Measurements from ENCODE around the gene MAP1B. TPM values are rescaled to one million over a fixed set of nuclear protein-coding genes. Genes with fewer than 3 reads are reported as not detected.

The MAP1B gene
- total and polyA plus RNA-seq, 9 of the 15 experiments (the other 6 are each of a cell fraction or from before 2014, with no cell fraction given) = 5.2 to 66.1 (median 17.3) TPM

DNA sequence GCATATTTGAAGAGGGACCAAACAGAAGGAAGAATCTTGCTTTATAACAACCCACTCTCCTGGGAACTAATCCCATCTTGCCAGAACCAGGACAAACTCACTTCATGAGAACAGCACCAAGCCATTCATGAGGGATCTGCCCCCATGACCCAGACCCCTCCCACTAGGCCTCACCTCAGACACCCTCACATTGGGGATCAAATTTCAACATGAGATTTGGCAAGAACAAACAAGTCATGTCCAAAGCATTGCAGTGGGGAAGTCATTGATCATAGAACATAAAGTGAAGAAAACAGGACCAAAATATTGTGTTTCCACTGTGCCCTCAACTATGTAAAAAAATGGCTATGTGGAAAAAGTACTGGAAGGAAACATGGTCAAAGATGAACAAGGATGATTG, 43.9 kb downstream of the MAP1B start:
- H3K4me2 ChIP-seq (ENCODE audit: insufficient read depth, low read length) = no peak overlapping the region
- H3K79me2 ChIP-seq (ENCODE audit: control insufficient read depth, insufficient read depth, low read length) = no peaks in the 10 kb centered on the region; the same call in 2 of the 3 replicates
- TF ChIP-seq ZNF239 (CRISPR knock-in tag; IDR thresholded peaks at IDR 0.05) = no peak
- TF ChIP-seq, protein P1, sequence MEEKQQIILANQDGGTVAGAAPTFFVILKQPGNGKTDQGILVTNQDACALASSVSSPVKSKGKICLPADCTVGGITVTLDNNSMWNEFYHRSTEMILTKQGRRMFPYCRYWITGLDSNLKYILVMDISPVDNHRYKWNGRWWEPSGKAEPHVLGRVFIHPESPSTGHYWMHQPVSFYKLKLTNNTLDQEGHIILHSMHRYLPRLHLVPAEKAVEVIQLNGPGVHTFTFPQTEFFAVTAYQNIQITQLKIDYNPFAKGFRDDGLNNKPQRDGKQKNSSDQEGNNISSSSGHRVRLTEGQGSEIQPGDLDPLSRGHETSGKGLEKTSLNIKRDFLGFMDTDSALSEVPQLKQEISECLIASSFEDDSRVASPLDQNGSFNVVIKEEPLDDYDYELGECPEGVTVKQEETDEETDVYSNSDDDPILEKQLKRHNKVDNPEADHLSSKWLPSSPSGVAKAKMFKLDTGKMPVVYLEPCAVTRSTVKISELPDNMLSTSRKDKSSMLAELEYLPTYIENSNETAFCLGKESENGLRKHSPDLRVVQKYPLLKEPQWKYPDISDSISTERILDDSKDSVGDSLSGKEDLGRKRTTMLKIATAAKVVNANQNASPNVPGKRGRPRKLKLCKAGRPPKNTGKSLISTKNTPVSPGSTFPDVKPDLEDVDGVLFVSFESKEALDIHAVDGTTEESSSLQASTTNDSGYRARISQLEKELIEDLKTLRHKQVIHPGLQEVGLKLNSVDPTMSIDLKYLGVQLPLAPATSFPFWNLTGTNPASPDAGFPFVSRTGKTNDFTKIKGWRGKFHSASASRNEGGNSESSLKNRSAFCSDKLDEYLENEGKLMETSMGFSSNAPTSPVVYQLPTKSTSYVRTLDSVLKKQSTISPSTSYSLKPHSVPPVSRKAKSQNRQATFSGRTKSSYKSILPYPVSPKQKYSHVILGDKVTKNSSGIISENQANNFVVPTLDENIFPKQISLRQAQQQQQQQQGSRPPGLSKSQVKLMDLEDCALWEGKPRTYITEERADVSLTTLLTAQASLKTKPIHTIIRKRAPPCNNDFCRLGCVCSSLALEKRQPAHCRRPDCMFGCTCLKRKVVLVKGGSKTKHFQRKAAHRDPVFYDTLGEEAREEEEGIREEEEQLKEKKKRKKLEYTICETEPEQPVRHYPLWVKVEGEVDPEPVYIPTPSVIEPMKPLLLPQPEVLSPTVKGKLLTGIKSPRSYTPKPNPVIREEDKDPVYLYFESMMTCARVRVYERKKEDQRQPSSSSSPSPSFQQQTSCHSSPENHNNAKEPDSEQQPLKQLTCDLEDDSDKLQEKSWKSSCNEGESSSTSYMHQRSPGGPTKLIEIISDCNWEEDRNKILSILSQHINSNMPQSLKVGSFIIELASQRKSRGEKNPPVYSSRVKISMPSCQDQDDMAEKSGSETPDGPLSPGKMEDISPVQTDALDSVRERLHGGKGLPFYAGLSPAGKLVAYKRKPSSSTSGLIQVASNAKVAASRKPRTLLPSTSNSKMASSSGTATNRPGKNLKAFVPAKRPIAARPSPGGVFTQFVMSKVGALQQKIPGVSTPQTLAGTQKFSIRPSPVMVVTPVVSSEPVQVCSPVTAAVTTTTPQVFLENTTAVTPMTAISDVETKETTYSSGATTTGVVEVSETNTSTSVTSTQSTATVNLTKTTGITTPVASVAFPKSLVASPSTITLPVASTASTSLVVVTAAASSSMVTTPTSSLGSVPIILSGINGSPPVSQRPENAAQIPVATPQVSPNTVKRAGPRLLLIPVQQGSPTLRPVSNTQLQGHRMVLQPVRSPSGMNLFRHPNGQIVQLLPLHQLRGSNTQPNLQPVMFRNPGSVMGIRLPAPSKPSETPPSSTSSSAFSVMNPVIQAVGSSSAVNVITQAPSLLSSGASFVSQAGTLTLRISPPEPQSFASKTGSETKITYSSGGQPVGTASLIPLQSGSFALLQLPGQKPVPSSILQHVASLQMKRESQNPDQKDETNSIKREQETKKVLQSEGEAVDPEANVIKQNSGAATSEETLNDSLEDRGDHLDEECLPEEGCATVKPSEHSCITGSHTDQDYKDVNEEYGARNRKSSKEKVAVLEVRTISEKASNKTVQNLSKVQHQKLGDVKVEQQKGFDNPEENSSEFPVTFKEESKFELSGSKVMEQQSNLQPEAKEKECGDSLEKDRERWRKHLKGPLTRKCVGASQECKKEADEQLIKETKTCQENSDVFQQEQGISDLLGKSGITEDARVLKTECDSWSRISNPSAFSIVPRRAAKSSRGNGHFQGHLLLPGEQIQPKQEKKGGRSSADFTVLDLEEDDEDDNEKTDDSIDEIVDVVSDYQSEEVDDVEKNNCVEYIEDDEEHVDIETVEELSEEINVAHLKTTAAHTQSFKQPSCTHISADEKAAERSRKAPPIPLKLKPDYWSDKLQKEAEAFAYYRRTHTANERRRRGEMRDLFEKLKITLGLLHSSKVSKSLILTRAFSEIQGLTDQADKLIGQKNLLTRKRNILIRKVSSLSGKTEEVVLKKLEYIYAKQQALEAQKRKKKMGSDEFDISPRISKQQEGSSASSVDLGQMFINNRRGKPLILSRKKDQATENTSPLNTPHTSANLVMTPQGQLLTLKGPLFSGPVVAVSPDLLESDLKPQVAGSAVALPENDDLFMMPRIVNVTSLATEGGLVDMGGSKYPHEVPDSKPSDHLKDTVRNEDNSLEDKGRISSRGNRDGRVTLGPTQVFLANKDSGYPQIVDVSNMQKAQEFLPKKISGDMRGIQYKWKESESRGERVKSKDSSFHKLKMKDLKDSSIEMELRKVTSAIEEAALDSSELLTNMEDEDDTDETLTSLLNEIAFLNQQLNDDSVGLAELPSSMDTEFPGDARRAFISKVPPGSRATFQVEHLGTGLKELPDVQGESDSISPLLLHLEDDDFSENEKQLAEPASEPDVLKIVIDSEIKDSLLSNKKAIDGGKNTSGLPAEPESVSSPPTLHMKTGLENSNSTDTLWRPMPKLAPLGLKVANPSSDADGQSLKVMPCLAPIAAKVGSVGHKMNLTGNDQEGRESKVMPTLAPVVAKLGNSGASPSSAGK (IDR thresholded peaks at IDR 0.05) = no peak
- TF ChIP-seq ZNF583 (CRISPR knock-in tag; IDR thresholded peaks at IDR 0.05) = no peak
- TF ChIP-seq HMG20B (CRISPR knock-in tag; IDR thresholded peaks at IDR 0.05) = no peak
- no peak for TF ChIP-seq ZFX (CRISPR knock-in tag; IDR thresholded peaks at IDR 0.05)
- TF ChIP-seq, protein P2, sequence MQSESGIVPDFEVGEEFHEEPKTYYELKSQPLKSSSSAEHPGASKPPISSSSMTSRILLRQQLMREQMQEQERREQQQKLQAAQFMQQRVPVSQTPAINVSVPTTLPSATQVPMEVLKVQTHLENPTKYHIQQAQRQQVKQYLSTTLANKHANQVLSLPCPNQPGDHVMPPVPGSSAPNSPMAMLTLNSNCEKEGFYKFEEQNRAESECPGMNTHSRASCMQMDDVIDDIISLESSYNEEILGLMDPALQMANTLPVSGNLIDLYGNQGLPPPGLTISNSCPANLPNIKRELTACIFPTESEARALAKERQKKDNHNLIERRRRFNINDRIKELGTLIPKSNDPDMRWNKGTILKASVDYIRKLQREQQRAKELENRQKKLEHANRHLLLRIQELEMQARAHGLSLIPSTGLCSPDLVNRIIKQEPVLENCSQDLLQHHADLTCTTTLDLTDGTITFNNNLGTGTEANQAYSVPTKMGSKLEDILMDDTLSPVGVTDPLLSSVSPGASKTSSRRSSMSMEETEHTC (IDR thresholded peaks at IDR 0.05) = no peak
- no peak for TF ChIP-seq TARDBP (IDR thresholded peaks at IDR 0.05)
- no peak for TF ChIP-seq ZNF780A (CRISPR knock-in tag; IDR thresholded peaks at IDR 0.05)
- no peak for TF ChIP-seq RBM39 (optimal IDR thresholded peaks at IDR 0.05; ENCODE audit: low read depth, low read length)
- no peak for TF ChIP-seq ZNF134 (CRISPR knock-in tag; conservative IDR thresholded peaks at IDR 0.05)
- no peak for TF ChIP-seq NR2C1 (IDR thresholded peaks at IDR 0.05)
- 0 out of 2 replicates have a peak, but pooled peaks have one; percentile 10 for TF ChIP-seq NR2C1 (tag; IDR thresholded peaks at IDR 0.05)

More for the DNA sequence above, 43.9 kb downstream of the MAP1B start:
- FAIRE-seq (peak; percentile 71), DNase-seq (ENCODE audit: extremely low read depth in 1 of 4, low spot score in 3 of 4) (peak in 2 of 4 experiments; percentile 18 to 33), ATAC-seq (peak; percentile 74)
- Histone ChIP-seq H3K9ac (ENCODE audit: insufficient read depth in 1 of 2, low read depth in 2 of 2, low read length in 2 of 2) (no peak overlapping the region), H2AFZ (ENCODE audit: low read depth, low read length) (no peak overlapping the region), H3K27ac (ENCODE audit: extremely low read depth, low read depth, low read length) (no peak overlapping the region), H3K9me1 (ENCODE audit: control insufficient read depth, insufficient read depth, low read length) (no peaks in the 10 kb centered on the region), H4K20me1 (replicated peaks; ENCODE audit: control insufficient read depth, insufficient read depth, low read length) (no peaks in the 10 kb centered on the region), H3K9me3 (replicated peaks; ENCODE audit: control insufficient read depth, insufficient read depth, low read depth, low read length) (no peaks in the 10 kb centered on the region), H3K4me3 (no peak overlapping the region), H3K27me3 (ENCODE audit: control insufficient read depth in 2 of 2, insufficient read depth in 2 of 2, low read length in 2 of 2) (no peaks in the 10 kb centered on the region), H3K36me3 (ENCODE audit: control insufficient read depth, insufficient read depth, low read length) (no peaks in the 10 kb centered on the region; the same call in 1 of the 3 replicates), H3K4me1 (replicated peaks in 1 of 2; ENCODE audit: control insufficient read depth in 2 of 2, insufficient read depth in 2 of 2, low read length in 2 of 2) (peaks cover 9% of the 10 kb centered on the region in 2 experiments; a peak in 4 of 5 replicates)
- no TSS peak for BruUV-seq (replicated peaks)
- ChIA-PET CTCF (ENCODE audit: low intra/inter-chr PET ratio) (no interaction called here), POLR2A (interaction anchor here (0.8 kb wide), 1 partner anchor 8 kb away, joined by 6 read pairs; no protein-coding TSS in a partner anchor)
- intact Hi-C loops (cut with micrococcal nuclease) = no loop called here
- in situ Hi-C loops (cut with MboI) = no loop called here

Measured in K562 (cell line).